NCI-H446 treated with DMSO at 0.1 percent for 48 hours (cell line): ENCODE results near the gene CFAP43.
"Not testable (repeated sequence)": the region's sequence is repeated elsewhere in the genome, so short reads cannot be mapped to it uniquely, and the experiment has no call there.

Experiments
- DNase-seq: peaks from one replicate; lab custom pipeline; 2025; lab: John Stamatoyannopoulos, UW

Gene CFAP43

GRCh38 chr10:104255311-104255981 is 23.3 kb upstream of the CFAP43 start:
- DNase-seq: no peak

DNA sequence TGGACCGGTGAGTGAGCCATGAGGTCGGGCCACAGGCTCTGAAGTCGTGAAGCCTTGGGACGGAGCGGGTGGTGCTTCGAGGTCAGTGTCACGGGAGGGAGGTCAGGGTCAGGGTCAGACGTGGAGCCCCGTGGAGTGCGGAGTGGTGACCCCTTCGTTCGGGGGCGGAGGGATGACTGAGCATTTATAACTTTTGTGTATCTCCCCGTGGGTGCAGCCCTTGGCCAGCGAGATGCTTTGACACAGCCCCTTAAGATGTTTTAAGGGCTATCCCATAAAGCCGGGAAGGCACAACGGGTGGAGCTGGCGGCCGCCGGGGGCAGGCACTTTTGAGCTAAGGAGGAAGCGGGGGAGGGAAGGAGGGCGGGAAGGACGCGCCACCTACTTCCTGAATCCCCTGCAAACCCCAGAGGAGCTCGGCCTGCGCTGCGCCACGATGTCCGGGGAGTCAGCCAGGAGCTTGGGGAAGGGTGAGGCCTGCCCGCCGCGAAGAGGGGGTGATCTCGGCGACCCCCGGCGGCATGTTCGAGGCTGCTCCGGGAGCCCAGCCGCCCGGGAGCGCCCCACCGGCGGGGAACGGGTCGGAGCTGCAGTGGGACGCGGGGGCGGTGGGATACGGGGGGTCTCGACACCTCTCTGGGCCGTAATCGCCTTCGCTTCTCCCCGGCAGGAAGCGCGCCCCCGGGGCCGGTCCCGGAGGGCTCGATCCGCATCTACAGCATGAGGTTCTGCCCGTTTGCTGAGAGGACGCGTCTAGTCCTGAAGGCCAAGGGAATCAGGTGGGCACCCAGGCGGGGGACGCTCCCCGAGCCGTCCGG is 22.5 kb upstream of the CFAP43 start, which contains the start of gene GSTO1:
GSTO1 (plus strand) TSS at position 400 of the 818 bp plus-strand sequence; CDS start at position 437, 37 bp downstream.
- DNase-seq: no peak

- no peak for DNase-seq
Measured at GRCh38 chr10:104253606-104254410, 21.6 kb upstream of the CFAP43 start.

- DNase-seq: no peak
Measured at GRCh38 chr10:104253106-104253505, 20.9 kb upstream of the CFAP43 start.

GRCh38 chr10:104252368-104252767 is 20.2 kb upstream of the CFAP43 start:
- DNase-seq: no peak

GRCh38 chr10:104251443-104251842 is 19.3 kb upstream of the CFAP43 start:
- DNase-seq: no peak

DNA sequence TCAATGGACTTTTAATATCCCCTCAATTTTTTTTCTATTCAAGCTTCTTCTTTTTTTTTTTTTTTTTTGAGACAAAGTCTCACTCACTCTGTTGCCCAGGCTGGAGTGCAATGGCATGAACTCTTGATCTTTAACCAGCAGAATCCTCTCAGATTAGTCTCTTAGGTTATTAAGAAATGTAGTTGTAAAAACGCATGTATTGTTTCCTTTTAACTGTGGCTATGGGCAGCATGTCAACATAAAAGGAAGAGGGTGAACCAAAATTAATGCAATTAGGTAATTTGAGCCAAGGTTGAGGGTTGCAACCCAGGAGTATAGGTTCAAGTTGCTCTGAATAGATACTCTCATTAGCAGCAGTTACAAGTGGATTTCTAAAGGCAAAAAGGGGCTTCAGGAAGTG is 18.2 kb upstream of the CFAP43 start:
- DNase-seq: no peak

DNA sequence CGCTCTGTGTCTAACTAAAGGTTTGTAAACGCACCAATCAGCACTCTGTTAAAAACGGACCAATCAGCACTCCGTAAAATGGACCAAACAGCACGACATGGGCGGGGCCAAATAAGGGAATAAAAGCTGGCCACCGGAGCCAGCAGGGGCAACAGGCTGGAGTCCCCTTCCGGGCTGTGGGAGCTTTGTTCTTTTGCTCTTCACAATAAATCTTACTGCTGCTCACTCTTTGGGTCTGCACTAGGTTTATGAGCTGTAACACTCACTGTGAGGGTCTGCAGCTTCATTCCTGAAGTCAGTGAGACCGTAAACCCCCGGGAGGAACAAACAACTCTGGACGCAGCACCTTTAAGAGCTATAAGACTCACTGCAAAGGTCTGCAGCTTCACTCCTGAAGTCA is 16.8 kb upstream of the CFAP43 start:
- not testable (repeated sequence) for DNase-seq

- DNase-seq: no peak
Measured at GRCh38 chr10:104247513-104248146, 15.5 kb upstream of the CFAP43 start.

DNA sequence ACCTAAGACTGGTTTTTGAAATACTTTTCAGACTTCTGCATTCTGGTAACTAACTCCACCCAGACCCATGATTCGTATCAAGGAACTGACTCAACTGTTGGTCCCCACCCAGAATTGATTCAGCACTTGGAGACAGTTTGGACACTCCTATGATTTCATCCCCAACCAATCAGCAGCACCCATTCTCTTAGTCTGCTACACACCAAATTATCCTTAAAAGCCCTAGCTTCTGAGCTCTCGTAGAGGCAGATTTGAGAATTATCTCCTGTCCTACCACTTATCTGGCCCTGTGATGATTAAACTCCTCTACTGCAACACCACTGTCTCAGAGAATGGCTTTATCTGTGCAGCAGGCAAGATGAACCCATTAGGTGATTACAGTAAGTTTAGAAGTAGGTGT is 14.8 kb upstream of the CFAP43 start:
- DNase-seq: no peak

- no peak for DNase-seq
Measured at GRCh38 chr10:104245066-104245632, 13.0 kb upstream of the CFAP43 start.

DNA sequence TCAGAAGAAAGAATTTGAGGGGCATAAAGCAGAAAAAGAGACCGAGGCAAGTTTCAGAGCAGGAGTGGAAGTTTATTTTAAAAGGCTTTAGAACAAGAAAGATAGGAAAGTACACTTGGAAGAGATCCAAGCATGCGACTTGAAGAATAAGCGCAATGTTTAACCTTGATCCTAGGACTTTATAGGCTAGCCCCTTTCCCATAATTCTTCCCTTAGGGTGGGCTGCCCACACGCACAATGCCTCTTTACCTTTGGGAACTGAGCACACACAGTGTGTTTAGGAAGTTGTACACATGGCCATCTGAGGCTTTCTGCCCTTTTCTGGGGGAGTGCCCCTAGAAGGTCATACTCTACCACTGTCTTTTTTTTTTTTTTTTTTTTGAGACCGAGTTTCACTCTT is 11.3 kb upstream of the CFAP43 start:
- no peak for DNase-seq

- not testable (repeated sequence) for DNase-seq
Measured at GRCh38 chr10:104243009-104243408, 10.8 kb upstream of the CFAP43 start.

GRCh38 chr10:104242545-104242944 is 10.4 kb upstream of the CFAP43 start:
- no peak for DNase-seq

GRCh38 chr10:104240078-104240477 is 7.9 kb upstream of the CFAP43 start:
- no peak for DNase-seq

- DNase-seq: no peak
Measured at GRCh38 chr10:104235801-104236200, 3.6 kb upstream of the CFAP43 start.

DNA sequence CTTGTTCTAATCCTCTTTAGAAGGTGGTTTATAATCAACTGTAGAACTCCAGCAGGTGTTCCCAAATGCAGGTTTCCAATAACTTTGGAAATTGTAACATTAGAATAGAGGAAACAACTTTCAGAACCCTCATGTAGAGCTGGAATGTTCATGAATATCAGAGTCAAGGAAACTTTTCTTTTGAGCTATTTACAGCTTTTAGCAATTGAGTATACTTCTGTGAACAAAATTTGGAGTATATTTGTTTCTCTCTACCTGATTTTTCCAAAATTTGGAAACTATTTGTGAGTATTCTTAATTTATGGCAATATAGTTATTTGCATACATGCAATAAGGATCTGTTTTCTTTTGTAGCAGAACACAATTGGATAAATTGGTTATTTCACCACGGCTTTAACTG is 2.8 kb upstream of the CFAP43 start:
- DNase-seq: no peak

- DNase-seq: no peak
Measured at GRCh38 chr10:104233817-104234216, 1.7 kb upstream of the CFAP43 start.

DNA sequence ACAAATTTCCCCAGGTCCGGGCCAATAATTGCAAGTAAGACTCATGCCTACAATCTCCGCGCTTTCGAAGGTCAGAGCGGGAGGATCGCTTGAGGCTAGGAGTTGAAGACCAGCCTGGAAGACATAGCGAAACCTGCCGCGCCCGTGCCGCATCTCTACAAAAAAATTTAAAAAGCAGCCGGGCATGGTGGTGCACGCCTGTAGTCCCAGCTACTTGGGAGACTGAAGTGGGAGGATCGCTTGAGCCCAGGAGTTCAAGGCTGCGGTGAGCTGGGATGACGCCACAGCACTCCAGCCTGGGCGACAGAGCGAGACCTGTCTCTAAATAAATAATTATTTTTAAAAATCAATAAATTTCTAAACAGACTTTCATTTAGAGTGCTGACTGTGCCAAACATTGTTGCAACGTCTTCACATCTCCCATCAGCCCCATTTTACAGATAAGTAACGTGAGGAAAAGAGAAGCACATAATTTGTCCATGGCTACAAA is 494 bp upstream of the CFAP43 start:
- DNase-seq: no peak

- no peak for DNase-seq
Measured at GRCh38 chr10:104230490-104230889, 1.7 kb downstream of the CFAP43 start.

- DNase-seq: no peak
Measured at GRCh38 chr10:104223304-104223703, 8.9 kb downstream of the CFAP43 start.

DNA sequence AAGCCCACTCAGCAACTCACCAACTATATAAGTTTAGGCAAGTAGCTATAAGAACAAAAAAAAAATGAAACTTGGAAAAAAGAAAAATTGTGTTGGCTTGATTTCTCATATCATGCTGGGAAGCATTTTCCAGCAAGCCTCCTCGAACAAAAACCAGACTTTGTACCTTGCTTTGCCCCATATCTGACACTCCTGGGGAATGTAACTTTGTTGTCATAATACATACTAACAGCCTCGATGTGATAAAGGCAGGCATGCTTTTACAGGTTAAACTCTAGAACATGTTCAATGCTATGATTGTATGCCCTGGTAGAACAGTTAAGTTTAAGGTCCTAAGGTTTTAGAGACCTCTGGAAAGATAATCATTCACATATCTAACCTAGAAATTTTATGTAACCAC is 11.6 kb downstream of the CFAP43 start:
- DNase-seq: no peak
